Measurements from ENCODE around the gene LMO7. TPM values are rescaled to one million over a fixed set of nuclear protein-coding genes. Genes with fewer than 3 reads are reported as not detected.
A peak's percentile ranks its signal among the peaks of the same experiment; 100 is the strongest.

Gene LMO7
- total and polyA plus RNA-seq, 8 donors = 17.1 to 214 (median 72.4) TPM

DNA sequence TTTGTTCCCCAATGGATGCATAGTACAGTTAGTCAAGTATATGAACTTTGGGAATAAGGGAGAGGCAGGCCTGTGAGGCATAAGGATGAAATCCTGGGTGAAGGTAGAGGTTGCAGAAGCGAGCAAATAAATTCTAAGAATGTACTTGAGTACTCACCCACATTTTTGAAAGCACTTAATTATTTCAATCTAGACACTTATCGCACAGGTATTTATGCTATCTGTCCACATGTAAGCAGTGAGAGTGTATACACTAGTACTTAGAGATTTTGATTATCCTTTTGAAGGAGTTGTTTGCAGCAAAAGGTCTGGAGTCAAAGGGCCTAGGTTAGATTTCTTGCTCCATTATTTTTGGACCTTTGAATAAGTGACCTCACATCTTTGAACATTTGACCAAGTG is 77.7 kb downstream of the LMO7 start:
- 46 to 83% (median 63%) methylated on average over 2 of the region's 2 CpGs for WGBS, 5 donors

DNA sequence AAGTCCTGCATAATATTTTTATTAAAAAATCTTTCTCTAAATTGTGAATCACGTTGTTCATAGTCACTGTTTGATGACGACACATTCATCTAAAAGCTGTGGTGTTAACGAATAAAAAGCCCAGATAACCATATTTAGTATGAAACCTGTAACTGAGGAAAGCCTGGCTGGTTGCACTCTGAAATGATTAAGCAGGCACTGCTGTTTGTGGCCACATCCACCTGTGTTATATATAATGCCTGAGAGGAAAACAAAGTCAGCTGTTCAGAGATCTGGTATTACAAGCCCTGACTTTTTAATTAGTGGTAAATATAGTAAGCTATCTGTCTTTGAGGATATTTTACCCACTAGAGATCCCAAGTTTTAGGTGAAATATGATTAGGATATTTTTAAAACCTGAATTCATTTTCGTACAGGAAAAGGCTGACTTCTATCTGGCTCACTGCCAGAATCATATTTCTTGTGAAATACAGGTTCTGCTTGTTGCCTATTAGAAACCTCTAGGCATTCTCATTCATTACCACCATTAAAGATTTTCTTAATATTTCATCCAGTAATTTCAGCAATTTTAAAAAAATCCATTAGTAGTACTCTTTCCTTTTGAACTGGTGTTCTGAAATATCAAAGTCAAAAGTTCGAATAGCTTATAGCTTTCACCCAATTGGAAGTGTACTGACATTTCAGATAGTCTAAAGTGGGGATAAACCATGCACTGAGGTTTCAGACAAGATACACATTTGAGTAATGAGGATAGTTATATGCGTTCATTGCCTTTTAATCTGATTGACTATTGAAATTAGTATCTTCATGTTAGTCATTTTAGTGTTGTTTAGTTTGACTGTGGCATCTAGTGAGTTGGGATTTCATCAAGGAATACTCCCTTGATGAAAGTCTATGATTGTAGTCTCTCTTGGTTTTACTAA is 79.7 kb downstream of the LMO7 start:
- H3K36me3 ChIP-seq = no peaks in the 10 kb centered on the region
- no peak for TF ChIP-seq POLR2A (IDR thresholded peaks at IDR 0.05)
- no peak for TF ChIP-seq EP300 (IDR thresholded peaks at IDR 0.05)
- no peak for TF ChIP-seq POLR2AphosphoS5 (IDR thresholded peaks at IDR 0.05)
- TF ChIP-seq, protein P1, sequence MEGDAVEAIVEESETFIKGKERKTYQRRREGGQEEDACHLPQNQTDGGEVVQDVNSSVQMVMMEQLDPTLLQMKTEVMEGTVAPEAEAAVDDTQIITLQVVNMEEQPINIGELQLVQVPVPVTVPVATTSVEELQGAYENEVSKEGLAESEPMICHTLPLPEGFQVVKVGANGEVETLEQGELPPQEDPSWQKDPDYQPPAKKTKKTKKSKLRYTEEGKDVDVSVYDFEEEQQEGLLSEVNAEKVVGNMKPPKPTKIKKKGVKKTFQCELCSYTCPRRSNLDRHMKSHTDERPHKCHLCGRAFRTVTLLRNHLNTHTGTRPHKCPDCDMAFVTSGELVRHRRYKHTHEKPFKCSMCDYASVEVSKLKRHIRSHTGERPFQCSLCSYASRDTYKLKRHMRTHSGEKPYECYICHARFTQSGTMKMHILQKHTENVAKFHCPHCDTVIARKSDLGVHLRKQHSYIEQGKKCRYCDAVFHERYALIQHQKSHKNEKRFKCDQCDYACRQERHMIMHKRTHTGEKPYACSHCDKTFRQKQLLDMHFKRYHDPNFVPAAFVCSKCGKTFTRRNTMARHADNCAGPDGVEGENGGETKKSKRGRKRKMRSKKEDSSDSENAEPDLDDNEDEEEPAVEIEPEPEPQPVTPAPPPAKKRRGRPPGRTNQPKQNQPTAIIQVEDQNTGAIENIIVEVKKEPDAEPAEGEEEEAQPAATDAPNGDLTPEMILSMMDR (IDR thresholded peaks at IDR 0.05) = no peak
- no peaks in the 10 kb centered on the region for H3K4me1 ChIP-seq
- peak in 1 of 2 donors; percentile 57 for DNase-seq
- intact Hi-C loops (cut with DNase I; ENCODE audit: low total_unique reads) = no loop called here
- no peak overlapping the region for H3K4me3 ChIP-seq
- 55 to 63% (median 57%) methylated on average over 6 of the region's 6 CpGs for WGBS, 5 donors
- no peak overlapping the region for H3K27ac ChIP-seq
- no peaks in the 10 kb centered on the region for H3K9me3 ChIP-seq
- H3K27me3 ChIP-seq = no peaks in the 10 kb centered on the region

More for the DNA sequence above, 77.7 kb downstream of the LMO7 start:
- no peak for DNase-seq
- TF ChIP-seq EP300 (IDR thresholded peaks at IDR 0.05) = no peak
- TF ChIP-seq POLR2AphosphoS5 (IDR thresholded peaks at IDR 0.05) = no peak
- no peak for TF ChIP-seq POLR2A (IDR thresholded peaks at IDR 0.05)
- TF ChIP-seq, protein P1 (IDR thresholded peaks at IDR 0.05) = no peak
- Histone ChIP-seq H3K36me3 (no peaks in the 10 kb centered on the region), H3K27ac (no peak overlapping the region), H3K9me3 (no peaks in the 10 kb centered on the region), H3K4me1 (no peaks in the 10 kb centered on the region), H3K27me3 (no peaks in the 10 kb centered on the region), H3K4me3 (no peak overlapping the region)
- intact Hi-C loops (cut with DNase I; ENCODE audit: low total_unique reads) = no loop called here

DNA sequence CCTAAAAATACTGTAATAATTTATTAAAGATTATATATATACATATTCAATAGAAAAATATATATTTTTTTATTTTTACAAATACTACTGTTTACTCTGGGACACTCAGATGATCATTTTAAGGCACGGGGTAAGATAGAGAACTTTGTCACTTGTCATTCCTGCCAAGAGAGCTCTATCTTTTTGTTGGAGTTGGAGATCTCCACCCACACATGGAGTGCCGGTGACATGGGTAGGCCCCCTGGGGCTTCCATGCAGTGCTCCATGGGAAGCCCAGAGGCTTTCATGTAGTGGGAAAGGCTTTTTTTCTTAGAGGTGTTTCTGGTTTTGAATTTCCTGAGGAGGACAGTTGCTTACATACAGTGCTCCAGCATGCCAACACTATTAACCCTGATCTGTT is 81.4 kb downstream of the LMO7 start:
- TF ChIP-seq, protein P1 (IDR thresholded peaks at IDR 0.05) = no peak
- TF ChIP-seq POLR2A (IDR thresholded peaks at IDR 0.05) (no peak), POLR2AphosphoS5 (IDR thresholded peaks at IDR 0.05) (no peak), EP300 (IDR thresholded peaks at IDR 0.05) (no peak)
- Histone ChIP-seq H3K27ac (no peak overlapping the region), H3K4me1 (no peaks in the 10 kb centered on the region), H3K4me3 (no peak overlapping the region), H3K27me3 (no peaks in the 10 kb centered on the region), H3K9me3 (no peaks in the 10 kb centered on the region), H3K36me3 (no peaks in the 10 kb centered on the region)
- no peak for DNase-seq
- intact Hi-C loops (cut with DNase I; ENCODE audit: low total_unique reads) = no loop called here
- 83 to 96% (median 88%) methylated on average over 2 of the region's 2 CpGs for WGBS, 5 donors

DNA sequence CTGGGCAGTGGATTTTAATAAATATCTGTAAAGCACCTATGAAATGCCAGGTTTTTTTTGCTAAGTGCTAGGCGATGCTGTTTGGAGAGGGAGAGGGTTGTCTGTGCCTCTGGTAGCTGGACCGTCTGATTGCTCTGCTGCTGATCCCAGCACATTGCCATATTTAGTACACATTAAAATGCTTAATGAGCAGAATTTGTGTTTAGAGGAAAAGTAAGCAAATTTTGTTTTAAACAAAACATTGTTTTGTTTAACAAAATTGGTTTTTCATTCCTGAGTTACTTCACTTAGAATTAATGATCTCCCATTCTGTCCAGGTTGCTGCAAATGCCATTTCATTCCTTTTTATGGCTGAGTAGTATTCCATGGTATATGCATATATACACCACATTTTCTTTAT is 85.2 kb downstream of the LMO7 start:
- no peaks in the 10 kb centered on the region for H3K9me3 ChIP-seq
- intact Hi-C loops (cut with DNase I; ENCODE audit: low total_unique reads) = no loop called here
- no peaks in the 10 kb centered on the region for H3K36me3 ChIP-seq
- TF ChIP-seq POLR2AphosphoS5 (IDR thresholded peaks at IDR 0.05) (no peak), POLR2A (IDR thresholded peaks at IDR 0.05) (no peak), EP300 (IDR thresholded peaks at IDR 0.05) (no peak)
- TF ChIP-seq, protein P1 (IDR thresholded peaks at IDR 0.05) = no peak
- peaks cover 0 to 10% (median 5%) of the 10 kb centered on the region in 4 donors for H3K4me1 ChIP-seq
- DNase-seq = no peak
- no peak overlapping the region for H3K4me3 ChIP-seq
- 72 to 89% (median 88%) methylated on average over 2 of the region's 2 CpGs for WGBS, 5 donors
- H3K27me3 ChIP-seq = no peaks in the 10 kb centered on the region
- no peak overlapping the region for H3K27ac ChIP-seq

Measured in stomach (tissue), 9 donors.